HG03066 (cell line): ENCODE measurements around the gene TEF.

Experiments
- ATAC-seq: cut with Tn5 transposase; IDR thresholded peaks from one replicate; pipeline ENCODE4 v1.9.1; 2021; ENCODE audit warnings: low read depth; ENCODE audit not compliant: unreplicated experiment

TEF gene

DNA sequence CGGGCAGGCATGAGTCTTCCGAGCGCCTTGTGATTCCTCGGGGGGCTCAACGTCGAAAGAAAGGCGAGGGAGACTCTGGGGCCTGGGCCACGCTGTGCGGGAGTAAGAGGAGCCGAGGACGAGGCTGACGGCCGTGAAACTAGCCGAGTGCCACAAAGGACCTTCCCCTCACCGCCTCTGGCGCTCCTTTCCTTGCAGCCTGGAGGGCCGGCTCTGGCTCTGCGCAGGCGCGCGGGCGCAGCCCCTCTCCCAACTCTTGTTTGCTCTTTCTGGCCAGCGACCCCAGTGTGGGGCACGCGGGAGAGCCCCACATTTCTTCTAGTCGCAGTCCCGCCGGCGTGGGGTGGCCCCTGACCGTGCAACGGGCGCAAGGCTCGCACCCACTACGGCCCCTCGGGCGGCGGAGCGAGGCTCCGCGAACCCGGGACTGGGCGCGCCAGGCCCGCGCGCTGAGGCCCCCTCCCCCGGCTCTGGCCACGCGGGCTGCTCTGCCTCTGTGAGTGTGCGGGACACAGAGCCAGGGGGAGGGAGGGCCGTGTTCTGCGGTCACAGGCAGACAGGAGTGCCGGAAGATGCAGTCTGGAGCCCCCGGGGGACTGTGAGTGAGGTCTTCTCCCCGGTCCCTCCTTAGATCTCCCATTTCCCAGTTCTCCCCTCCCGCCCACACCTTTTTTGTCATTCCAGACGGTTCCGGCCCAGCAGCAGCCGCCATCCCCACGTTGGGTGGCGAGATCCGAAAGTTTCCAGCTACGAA lies 65.9 kb downstream of the TEF start:
- ATAC-seq = no peak

DNA sequence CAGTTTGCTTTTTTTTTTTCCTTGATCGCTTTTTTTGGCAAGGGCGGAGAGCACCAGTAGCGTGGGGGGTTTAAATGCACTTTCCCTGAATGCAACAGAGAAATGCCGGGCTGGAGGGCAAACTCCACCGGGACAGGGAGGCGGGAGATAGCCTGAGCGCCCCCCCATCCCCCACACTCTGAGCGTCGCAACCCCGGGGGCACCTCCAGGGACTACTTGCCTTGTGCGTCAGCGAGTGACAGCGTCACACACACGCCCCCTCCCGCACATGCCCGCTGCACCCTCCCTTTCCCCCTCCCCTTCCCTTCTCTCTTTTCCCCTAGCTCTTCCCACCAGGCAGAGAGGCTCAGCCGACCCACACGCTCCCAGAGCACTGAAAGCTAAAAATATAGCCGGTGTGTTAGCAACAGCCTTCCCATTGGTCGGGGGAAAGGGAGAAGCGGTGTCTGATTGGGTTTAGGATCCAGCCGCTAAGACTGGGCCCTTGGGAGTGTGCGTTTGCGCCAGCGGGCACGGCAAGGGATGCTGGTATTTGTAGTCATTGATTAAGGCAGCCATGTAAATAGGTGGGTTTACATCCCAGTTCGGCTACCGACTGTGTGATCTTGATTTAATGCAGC lies 66.6 kb downstream of the TEF start:
- peak; percentile 52 for ATAC-seq
